Measurements from ENCODE around the gene CAMK2N1.

DNA sequence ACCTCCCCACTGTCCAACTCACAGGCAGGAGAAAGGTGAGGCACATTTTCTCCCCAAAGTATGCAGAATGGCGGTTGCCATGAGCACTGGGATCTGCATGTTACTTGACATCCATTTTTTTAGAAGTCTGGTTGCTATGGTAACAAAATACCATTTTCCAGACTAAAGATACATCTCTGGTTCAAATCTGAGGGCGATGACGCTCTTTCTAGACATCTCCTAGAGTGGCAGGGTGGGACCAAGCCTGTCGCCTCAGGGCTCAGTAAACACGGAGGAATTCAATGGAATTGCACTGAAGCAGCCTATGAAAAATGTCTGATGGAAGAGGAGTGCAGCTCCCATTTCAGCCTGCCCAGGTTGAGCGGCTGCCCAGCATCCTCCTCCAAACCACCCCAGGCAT, 44.9 kb upstream of the CAMK2N1 start:
- TF ChIP-seq, protein P1, sequence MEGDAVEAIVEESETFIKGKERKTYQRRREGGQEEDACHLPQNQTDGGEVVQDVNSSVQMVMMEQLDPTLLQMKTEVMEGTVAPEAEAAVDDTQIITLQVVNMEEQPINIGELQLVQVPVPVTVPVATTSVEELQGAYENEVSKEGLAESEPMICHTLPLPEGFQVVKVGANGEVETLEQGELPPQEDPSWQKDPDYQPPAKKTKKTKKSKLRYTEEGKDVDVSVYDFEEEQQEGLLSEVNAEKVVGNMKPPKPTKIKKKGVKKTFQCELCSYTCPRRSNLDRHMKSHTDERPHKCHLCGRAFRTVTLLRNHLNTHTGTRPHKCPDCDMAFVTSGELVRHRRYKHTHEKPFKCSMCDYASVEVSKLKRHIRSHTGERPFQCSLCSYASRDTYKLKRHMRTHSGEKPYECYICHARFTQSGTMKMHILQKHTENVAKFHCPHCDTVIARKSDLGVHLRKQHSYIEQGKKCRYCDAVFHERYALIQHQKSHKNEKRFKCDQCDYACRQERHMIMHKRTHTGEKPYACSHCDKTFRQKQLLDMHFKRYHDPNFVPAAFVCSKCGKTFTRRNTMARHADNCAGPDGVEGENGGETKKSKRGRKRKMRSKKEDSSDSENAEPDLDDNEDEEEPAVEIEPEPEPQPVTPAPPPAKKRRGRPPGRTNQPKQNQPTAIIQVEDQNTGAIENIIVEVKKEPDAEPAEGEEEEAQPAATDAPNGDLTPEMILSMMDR (conservative IDR thresholded peaks at IDR 0.05; ENCODE audit: low read depth, low read length), result no peak
- no peak for TF ChIP-seq EZH2 (IDR thresholded peaks at IDR 0.05; ENCODE audit: low read length, unreplicated experiment)
- TF ChIP-seq EZH2phosphoT487 (IDR thresholded peaks at IDR 0.05; ENCODE audit: borderline replicate concordance, low read length), result no peak
